ENCODE measurements around the gene TCF12. TPM values are rescaled to one million over a fixed set of nuclear protein-coding genes. Genes with fewer than 3 reads are reported as not detected.

The TCF12 gene
- total and polyA plus RNA-seq, 2 donors (not counting 3 experiments of a cell fraction or from before 2014, with no cell fraction given) = 72.1 to 133 TPM

- FAIRE-seq = no peak
- Histone ChIP-seq H3K27ac (ENCODE audit: insufficient read depth, low read depth, low read length) (no peak overlapping the region), H3K9me3 (replicated peaks; ENCODE audit: control insufficient read depth, insufficient read depth, low read length) (no peaks in the 10 kb centered on the region), H3K4me3 (replicated peaks in 1 of 3; ENCODE audit: insufficient read depth in 1 of 3, low read depth in 1 of 3, low read length in 3 of 3) (no peak overlapping the region), H3K9ac (replicated peaks; ENCODE audit: extremely low read depth, insufficient read depth, low read length) (no peak overlapping the region), H3K4me1 (ENCODE audit: control insufficient read depth, extremely low read depth, insufficient read depth, low read length) (peaks cover 13% of the 10 kb centered on the region), H3K79me2 (ENCODE audit: control insufficient read depth, insufficient read depth, low read length) (peaks cover 21% of the 10 kb centered on the region), H3K27me3 (ENCODE audit: control insufficient read depth in 2 of 2, insufficient read depth in 2 of 2, low read length in 2 of 2) (no peaks in the 10 kb centered on the region), H3K9me1 (replicated peaks; ENCODE audit: control insufficient read depth, extremely low read depth, insufficient read depth, low read length) (no peaks in the 10 kb centered on the region), H3K4me2 (ENCODE audit: insufficient read depth, low read length) (no peak overlapping the region), H2AFZ (ENCODE audit: low read depth, low read length) (no peak overlapping the region), H3K36me3 (ENCODE audit: control insufficient read depth in 2 of 2, extremely low read depth in 1 of 2, insufficient read depth in 2 of 2, low read length in 2 of 2) (no peaks in the 10 kb centered on the region), H4K20me1 (replicated peaks; ENCODE audit: control insufficient read depth, extremely low read depth, insufficient read depth, low read length) (no peaks in the 10 kb centered on the region)
- POLR2A ChIA-PET = no interaction called here
- dilution Hi-C loops (cut with MboI; ENCODE audit: extremely low pct_ligation_motif_present, low sequenced_read_pairs) (no loop called here), intact Hi-C loops (cut with micrococcal nuclease) (no loop called here)
- no peak for DNase-seq (ENCODE audit: low read depth, low spot score)
- BruUV-seq (replicated peaks) = no TSS peak
- no peak for TF ChIP-seq MAX (IDR thresholded peaks at IDR 0.05; ENCODE audit: insufficient read depth, insufficient read length)
- TF ChIP-seq POLR2A (IDR thresholded peaks at IDR 0.05; ENCODE audit: low read depth, low read length) = no peak
- TF ChIP-seq POLR2AphosphoS5 (IDR thresholded peaks at IDR 0.05; ENCODE audit: insufficient read depth, low read depth, low read length) = no peak
- TF ChIP-seq EZH2 (IDR thresholded peaks at IDR 0.05; ENCODE audit: borderline replicate concordance, low read depth, low read length, severe bottlenecking) = no peak
- no peak for TF ChIP-seq JUN (IDR thresholded peaks at IDR 0.05; ENCODE audit: borderline replicate concordance, insufficient read depth, insufficient read length, low read depth)
- no peak for TF ChIP-seq GATA2 (IDR thresholded peaks at IDR 0.05; ENCODE audit: insufficient read depth, insufficient read length, low read depth, low read length)
- no peak for TF ChIP-seq MYC (IDR thresholded peaks at IDR 0.05; ENCODE audit: low read depth, low read length)
- TF ChIP-seq FOS (IDR thresholded peaks at IDR 0.05; ENCODE audit: borderline replicate concordance, insufficient read depth, low read length) = no peak
- TF ChIP-seq CTCF (IDR thresholded peaks at IDR 0.05; ENCODE audit: extremely low read depth in 1 of 2, insufficient read depth in 1 of 2, low read depth in 1 of 2, low read length in 2 of 2) = no peak
- CTCF ChIA-PET = interaction anchor here (1.0 to 1.6 kb wide), 4 partner anchors 27 to 725 kb away, joined by 3 to 6 read pairs (median 4); no protein-coding TSS in a partner anchor
These were observed 302.7 kb downstream of the TCF12 start for GRCh38 chr15:57221134-57221533.
